ENCODE data around the gene CCNDBP1. TPM values are rescaled to one million over a fixed set of nuclear protein-coding genes. Genes with fewer than 3 reads are reported as not detected.
A peak's percentile ranks its signal among the peaks of the same experiment; 100 is the strongest.

Gene CCNDBP1
- total RNA-seq (10 to 100 TPM; 17.6 to 35.7 (median 21.7) TPM), polyA plus RNA-seq (10 to 100 TPM; 20.1 to 37.7 TPM)

- 0% methylated on average over 69 of the region's 69 CpGs for WGBS, 2 donors
- Histone ChIP-seq H3K27me3 (no peaks in the 10 kb centered on the region), H3K4me3 (peak within 1 kb of the TSS; percentile 49 to 79 (median 70)), H3K36me3 (peaks cover 0 to 17% (median under 1%) of the 10 kb centered on the region in 3 donors), H3K9me3 (no peaks in the 10 kb centered on the region), H3K4me1 (peaks cover 0 to 15% (median 11%) of the 10 kb centered on the region in 3 donors), H3K27ac (peak within 1 kb of the TSS; percentile 66 to 89 (median 78))
- DNase-seq (peak; percentile 96 to 99 (median 97)), ATAC-seq (peak; percentile 98 to 99 (median 98)), FAIRE-seq (no peak)
- intact Hi-C loops (cut with DNase I): no loop called here
- no peak for TF ChIP-seq CTCF (IDR thresholded peaks at IDR 0.05)
These were observed at the start of gene CCNDBP1 for GRCh38 chr15:43185157-43186002. Gene CCNDBP1 (plus strand): TSS chr15:43185403. CDS start chr15:43185499, 96 bp downstream.

GRCh38 chr15:43143203-43143941, 41.8 kb upstream of the CCNDBP1 start:
- no peak overlapping the region for H3K4me3 ChIP-seq
- TF ChIP-seq CTCF (IDR thresholded peaks at IDR 0.05): no peak
- H3K27ac ChIP-seq: no peak overlapping the region
- H3K9me3 ChIP-seq: no peaks in the 10 kb centered on the region
- intact Hi-C loops (cut with DNase I): no loop called here
- no peak for FAIRE-seq
- no peaks in the 10 kb centered on the region for H3K27me3 ChIP-seq
- ATAC-seq: no peak
- DNase-seq: no peak
- H3K36me3 ChIP-seq: peaks cover 0 to 15% (median 10%) of the 10 kb centered on the region in 3 donors
- no peaks in the 10 kb centered on the region for H3K4me1 ChIP-seq
- WGBS, 2 donors: 83 to 91% methylated on average over 4 of the region's 4 CpGs

GRCh38 chr15:43144512-43144911, 40.7 kb upstream of the CCNDBP1 start:
- peaks cover 0 to 16% (median 10%) of the 10 kb centered on the region in 3 donors for H3K36me3 ChIP-seq
- ATAC-seq (no peak), FAIRE-seq (no peak), DNase-seq (no peak)
- H3K9me3 ChIP-seq: no peaks in the 10 kb centered on the region
- H3K4me3 ChIP-seq: no peak overlapping the region
- no peak for TF ChIP-seq CTCF (IDR thresholded peaks at IDR 0.05)
- H3K4me1 ChIP-seq: no peaks in the 10 kb centered on the region
- intact Hi-C loops (cut with DNase I): no loop called here
- no peak overlapping the region for H3K27ac ChIP-seq
- H3K27me3 ChIP-seq: no peaks in the 10 kb centered on the region

GRCh38 chr15:43146184-43146583, 39.0 kb upstream of the CCNDBP1 start:
- H3K27ac ChIP-seq: no peak overlapping the region
- H3K36me3 ChIP-seq: peaks cover 0 to 11% (median 8%) of the 10 kb centered on the region in 3 donors
- H3K9me3 ChIP-seq: no peaks in the 10 kb centered on the region
- TF ChIP-seq CTCF (IDR thresholded peaks at IDR 0.05): no peak
- DNase-seq (no peak), FAIRE-seq (no peak), ATAC-seq (no peak)
- intact Hi-C loops (cut with DNase I): no loop called here
- no peak overlapping the region for H3K4me3 ChIP-seq
- no peaks in the 10 kb centered on the region for H3K27me3 ChIP-seq
- WGBS, 2 donors: 85 to 90% methylated on average over 5 of the region's 5 CpGs
- H3K4me1 ChIP-seq: no peaks in the 10 kb centered on the region

Measured in pancreas (tissue), 10 donors.